Upper lobe of right lung (tissue), 1 donor: ENCODE measurements around the gene STARD5. TPM values are rescaled to one million over a fixed set of nuclear protein-coding genes. Genes with fewer than 3 reads are reported as not detected.
A peak's percentile ranks its signal among the peaks of the same experiment; 100 is the strongest.

Source experiments
- ATAC-seq: fragments of 200-7000 bp; cut with Tn5 transposase; one replicate; pipeline ENCODE4 v1.9.1; 2020; ENCODE audit warnings: mild to moderate bottlenecking, moderate library complexity
- DNase-seq: peaks from one replicate; pipeline ENCODE4 v3.0.0-alpha.2; 2020
- H3K27ac ChIP-seq: fragments of 200-600 bp; one replicate; pipeline ENCODE4 v1.8.0; 2022
- H3K27me3 ChIP-seq: fragments of 200-600 bp; one replicate; pipeline ENCODE4 v1.8.0; 2022; ENCODE audit warnings: mild to moderate bottlenecking
- H3K36me3 ChIP-seq: fragments of 200-600 bp; one replicate; pipeline ENCODE4 v1.8.0; 2022
- H3K4me1 ChIP-seq: fragments of 200-600 bp; one replicate; pipeline ENCODE4 v1.8.0; 2022
- H3K4me3 ChIP-seq: fragments of 200-600 bp; one replicate; pipeline ENCODE4 v1.8.0; 2022; ENCODE audit warnings: mild to moderate bottlenecking
- H3K9me3 ChIP-seq: fragments of 200-600 bp; one replicate; pipeline ENCODE4 v1.8.0; 2022
- intact Hi-C: fragments of 100-400 bp; cut with DNase I; formaldehyde crosslinking; loops from one replicate; pipeline ENCODE4 v1.11.0; 2022
- total RNA-seq: library from RNA; stranded (reverse); fragmentation: NEBNext Ultra II Directional; extraction: Animal tissue kit (Norgen Biotek cat#: 25700); gene quantifications from one replicate; pipeline ENCODE4 v1.2.1, GENCODE V29; 2021
- TF ChIP-seq, protein P1 (sequence below): fragments of 200-600 bp; IDR thresholded peaks from one replicate; pipeline ENCODE4 v1.8.0; 2022; ENCODE audit warnings: antibody characterized with exemption
- donor health status: DM: no; HTN: yes; CAD: no; lungs with severe emphysema.

STARD5 gene
- total RNA-seq, 1 donor from 2014 or later: 5.4 TPM

- DNase-seq: peak; percentile 44
- H3K27ac ChIP-seq: peak overlapping the region; percentile 45
These were observed 20.4 kb downstream of the STARD5 start for GRCh38 chr15:81303244-81304225.

DNA sequence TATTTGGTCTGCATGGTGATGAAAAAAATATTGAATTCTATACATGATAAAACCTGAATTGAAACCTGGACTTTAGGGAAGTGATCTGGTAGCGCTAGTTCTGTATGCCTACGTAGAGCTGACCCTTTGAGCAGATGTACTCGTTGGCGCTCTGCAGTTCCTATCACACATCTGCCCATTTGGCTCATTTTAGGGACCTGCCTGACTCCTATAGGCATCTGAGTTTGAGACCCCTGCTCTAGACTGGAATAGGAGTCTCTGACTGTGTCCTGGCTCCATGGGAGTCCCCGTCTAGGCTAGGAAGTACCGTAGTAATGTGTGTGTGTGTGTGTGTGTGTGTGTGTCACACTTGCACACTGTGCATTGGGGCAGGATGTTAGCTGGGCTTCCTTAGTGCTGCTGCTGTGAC lies 21.2 kb downstream of the STARD5 start:
- Histone ChIP-seq H3K4me3 (peak overlapping the region; percentile 9), H3K36me3 (peaks cover 85% of the 10 kb centered on the region), H3K27me3 (no peaks in the 10 kb centered on the region), H3K4me1 (peaks cover 38% of the 10 kb centered on the region), H3K9me3 (no peaks in the 10 kb centered on the region), H3K27ac (peak overlapping the region; percentile 56)
- TF ChIP-seq, protein P1, sequence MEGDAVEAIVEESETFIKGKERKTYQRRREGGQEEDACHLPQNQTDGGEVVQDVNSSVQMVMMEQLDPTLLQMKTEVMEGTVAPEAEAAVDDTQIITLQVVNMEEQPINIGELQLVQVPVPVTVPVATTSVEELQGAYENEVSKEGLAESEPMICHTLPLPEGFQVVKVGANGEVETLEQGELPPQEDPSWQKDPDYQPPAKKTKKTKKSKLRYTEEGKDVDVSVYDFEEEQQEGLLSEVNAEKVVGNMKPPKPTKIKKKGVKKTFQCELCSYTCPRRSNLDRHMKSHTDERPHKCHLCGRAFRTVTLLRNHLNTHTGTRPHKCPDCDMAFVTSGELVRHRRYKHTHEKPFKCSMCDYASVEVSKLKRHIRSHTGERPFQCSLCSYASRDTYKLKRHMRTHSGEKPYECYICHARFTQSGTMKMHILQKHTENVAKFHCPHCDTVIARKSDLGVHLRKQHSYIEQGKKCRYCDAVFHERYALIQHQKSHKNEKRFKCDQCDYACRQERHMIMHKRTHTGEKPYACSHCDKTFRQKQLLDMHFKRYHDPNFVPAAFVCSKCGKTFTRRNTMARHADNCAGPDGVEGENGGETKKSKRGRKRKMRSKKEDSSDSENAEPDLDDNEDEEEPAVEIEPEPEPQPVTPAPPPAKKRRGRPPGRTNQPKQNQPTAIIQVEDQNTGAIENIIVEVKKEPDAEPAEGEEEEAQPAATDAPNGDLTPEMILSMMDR: no peak
- no peak for DNase-seq
- peak; percentile 42 for ATAC-seq
- intact Hi-C loops: no loop called here

More at GRCh38 chr15:81303244-81304225, 20.4 kb downstream of the STARD5 start:
- Histone ChIP-seq H3K36me3 (peaks cover 91% of the 10 kb centered on the region), H3K27me3 (no peaks in the 10 kb centered on the region), H3K9me3 (no peaks in the 10 kb centered on the region), H3K4me3 (no peak overlapping the region), H3K4me1 (peaks cover 38% of the 10 kb centered on the region)
- no peak for ATAC-seq
- intact Hi-C loops: no loop called here
- TF ChIP-seq, protein P1: no peak

DNA sequence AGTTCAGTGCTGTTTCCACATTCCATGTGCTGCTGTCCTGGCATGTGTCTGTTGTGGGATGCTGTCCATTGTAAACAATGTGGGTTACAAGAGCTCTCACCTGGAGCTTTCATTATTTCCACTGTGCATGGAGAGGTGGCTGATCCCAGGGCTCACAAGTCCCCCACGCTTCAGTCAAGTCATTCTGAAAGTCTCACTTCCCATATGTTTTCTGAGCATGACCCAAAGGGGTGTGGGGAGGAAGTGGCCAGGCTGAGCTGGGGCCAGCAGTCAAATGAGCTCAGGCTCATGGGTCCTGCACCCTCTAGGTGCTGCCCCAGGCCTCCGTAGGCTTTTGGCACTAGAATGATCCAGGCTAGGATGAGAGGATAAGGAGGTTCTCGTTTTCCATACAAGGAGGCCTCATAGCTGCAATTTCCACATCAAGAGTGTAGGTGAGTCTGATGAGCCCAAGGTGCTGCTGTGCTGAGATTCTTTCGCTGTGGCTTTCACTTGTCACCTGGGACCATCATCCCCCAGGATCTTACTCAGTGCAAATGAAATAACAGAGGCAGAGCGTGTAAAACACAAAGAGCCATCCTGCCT lies 22.0 kb downstream of the STARD5 start:
- TF ChIP-seq, protein P1: no peak
- H3K27me3 ChIP-seq: no peaks in the 10 kb centered on the region
- peaks cover 79% of the 10 kb centered on the region for H3K36me3 ChIP-seq
- DNase-seq (no peak), ATAC-seq (peak; percentile 77)
- H3K27ac ChIP-seq: peak overlapping the region; percentile 56
- H3K4me1 ChIP-seq: peaks cover 45% of the 10 kb centered on the region
- H3K9me3 ChIP-seq: no peaks in the 10 kb centered on the region
- H3K4me3 ChIP-seq: peak overlapping the region; percentile 49
- intact Hi-C loops: no loop called here

- Histone ChIP-seq H3K27me3 (no peaks in the 10 kb centered on the region), H3K36me3 (peaks cover 77% of the 10 kb centered on the region), H3K4me3 (peak overlapping the region; percentile 49), H3K9me3 (no peaks in the 10 kb centered on the region), H3K4me1 (peaks cover 50% of the 10 kb centered on the region), H3K27ac (no peak overlapping the region)
- intact Hi-C loops: no loop called here
- ATAC-seq (no peak), DNase-seq (no peak)
- TF ChIP-seq, protein P1: no peak
These were observed 22.6 kb downstream of the STARD5 start for GRCh38 chr15:81301385-81301784.

- H3K27ac ChIP-seq: peak overlapping the region; percentile 79
- H3K9me3 ChIP-seq: no peaks in the 10 kb centered on the region
- H3K4me3 ChIP-seq: peak overlapping the region; percentile 49
- TF ChIP-seq, protein P1: no peak
- ATAC-seq (no peak), DNase-seq (no peak)
- peaks cover 60% of the 10 kb centered on the region for H3K36me3 ChIP-seq
- intact Hi-C loops: loop anchor here (10.0 kb wide), 1 partner anchor 645 kb away; no protein-coding TSS in a partner anchor
- H3K27me3 ChIP-seq: no peaks in the 10 kb centered on the region
- peaks cover 66% of the 10 kb centered on the region for H3K4me1 ChIP-seq
These were observed 24.2 kb downstream of the STARD5 start for GRCh38 chr15:81299630-81300273.
